K562 (cell line): Measurements from ENCODE around the gene LNX2. TPM values are rescaled to one million over a fixed set of nuclear protein-coding genes. Genes with fewer than 3 reads are reported as not detected.

Experiments
- ATAC-seq: fragments of 200-7000 bp; cut with Tn5 transposase; 3 replicates; pipeline ENCODE4 v1.9.1; 2020; ENCODE audit warnings: moderate library complexity
- BruUV-seq: library from RNA; stranded (reverse); fragments of 400-500 nt; replicated peaks from 2 replicates; lab custom pipeline; 2021; lab: Mats Ljungman, UMichigan
- CTCF ChIA-PET: fragments of 300-600 bp; formaldehyde crosslinking; extraction: SDS; loops from one replicate; lab custom pipeline; 2021; ENCODE audit warnings: low intra/inter-chr PET ratio; lab: Yijun Ruan, JAX
- POLR2A ChIA-PET: fragments of 300-600, 350-650 bp; sonication (Branson Sonifier 250); formaldehyde crosslinking; extraction: SDS; loops from one replicate; lab custom pipeline; 2021; ENCODE audit warnings: antibody characterized with exemption, inconsistent platforms; lab: Yijun Ruan, JAX
- DNase-seq, 4 experiments: peaks; one replicate each; pipeline versions ENCODE4 v3.0.0 to v3.0.0-alpha.2; 2011 to 2018; ENCODE audit warnings: low spot score in 3 of 4, mixed read lengths in 3 of 4; ENCODE audit errors: extremely low read depth in 1 of 4
- FAIRE-seq: peaks from 2 replicates; lab custom pipeline; 2011; peaks lifted over from hg19 to GRCh38; lab: Jason Lieb, UNC
- H2AFZ ChIP-seq: 2 replicates; pipeline ENCODE4 v1.6.0; 2011; ENCODE audit warnings: low read depth, low read length, control low read depth, inconsistent platforms
- H3K27ac ChIP-seq: fragments of 200-600 bp; 3 replicates; pipeline ENCODE4 v1.8.0; 2011; ENCODE audit warnings: low read depth, mild to moderate bottlenecking, control low read depth, inconsistent platforms, low read length, moderate library complexity, mixed read lengths; ENCODE audit errors: extremely low read depth
- H3K27me3 ChIP-seq, 2 experiments: fragments of 300-600 bp in 1 of 2; 2 replicates in 1 of 2; 3 replicates in 1 of 2; pipeline versions ENCODE4 v1.6.0 to v1.8.0; 2011; ENCODE audit warnings: inconsistent platforms in 2 of 2, low read length in 2 of 2, mild to moderate bottlenecking in 1 of 2, mixed read lengths in 1 of 2, moderate library complexity in 1 of 2; ENCODE audit not compliant: control insufficient read depth in 2 of 2, insufficient read depth in 2 of 2
- H3K36me3 ChIP-seq: fragments of 300-600 bp; 3 replicates; pipeline ENCODE4 v1.8.0; 2011; ENCODE audit warnings: mild to moderate bottlenecking, low read length, inconsistent platforms; ENCODE audit not compliant: control insufficient read depth, insufficient read depth
- H3K4me1 ChIP-seq, 2 experiments: fragments of 200-600 bp in 1 of 2; replicated peaks in 1 of 2; 2 replicates in 1 of 2; 3 replicates in 1 of 2; pipeline versions ENCODE4 v1.5.1 to v1.8.0; 2011; ENCODE audit warnings: inconsistent platforms in 2 of 2, low read length in 2 of 2, mild to moderate bottlenecking in 1 of 2, mixed read lengths in 1 of 2, moderate library complexity in 1 of 2; ENCODE audit not compliant: control insufficient read depth in 2 of 2, insufficient read depth in 2 of 2
- H3K4me2 ChIP-seq: 2 replicates; pipeline ENCODE4 v1.6.1; 2011; ENCODE audit warnings: low read length, control low read depth, inconsistent platforms, mixed read lengths; ENCODE audit not compliant: insufficient read depth
- H3K4me3 ChIP-seq: fragments of 200-600 bp; sonication (generic), shearing (Covaris generic); 2 replicates; pipeline ENCODE4 v1.5.1; 2016; ENCODE audit warnings: control low read depth, inconsistent platforms
- H3K79me2 ChIP-seq: fragments of 200-600 bp; 3 replicates; pipeline ENCODE4 v1.8.0; 2011; ENCODE audit warnings: low read length, inconsistent platforms; ENCODE audit not compliant: control insufficient read depth, insufficient read depth
- H3K9ac ChIP-seq, 2 experiments: 2 replicates each; pipeline versions ENCODE4 v1.6.0 to v1.6.1; 2011; ENCODE audit warnings: low read depth in 2 of 2, low read length in 2 of 2, control low read depth in 1 of 2, inconsistent platforms in 1 of 2, mild to moderate bottlenecking in 1 of 2, mixed read lengths in 1 of 2; ENCODE audit not compliant: insufficient read depth in 1 of 2
- H3K9me1 ChIP-seq: one replicate; pipeline ENCODE4 v1.6.0; 2011; ENCODE audit warnings: inconsistent platforms, mild to moderate bottlenecking, low read length, moderate library complexity; ENCODE audit not compliant: control insufficient read depth, insufficient read depth
- H3K9me3 ChIP-seq: replicated peaks from 2 replicates; pipeline ENCODE4 v1.5.1; 2011; ENCODE audit warnings: low read depth, low read length, inconsistent platforms; ENCODE audit not compliant: control insufficient read depth, insufficient read depth
- H4K20me1 ChIP-seq: replicated peaks from 2 replicates; pipeline ENCODE4 v1.6.1; 2011; ENCODE audit warnings: low read length, inconsistent platforms, mixed read lengths; ENCODE audit not compliant: control insufficient read depth, insufficient read depth
- BCOR ChIP-seq: fragments of 450-650 bp; IDR thresholded peaks from 2 replicates; pipeline ENCODE4 v1.6.1; 2016
- CHD2 ChIP-seq: IDR thresholded peaks from 2 replicates; pipeline ENCODE4 v1.6.1; 2011; ENCODE audit warnings: low read depth, low read length
- FOXA3 ChIP-seq, 2 experiments: fragments of 450-650 bp in 1 of 2; sonication (generic) in 1 of 2; formaldehyde crosslinking; IDR thresholded peaks in 1 of 2; conservative IDR thresholded peaks in 1 of 2; 2 replicates each; pipeline versions ENCODE4 v1.4.0 to v1.8.0; 2020 to 2022; ENCODE audit warnings: mild to moderate bottlenecking in 2 of 2, missing genetic modification reagents in 1 of 2
- HOMEZ ChIP-seq: fragments of 250-450 bp; sonication (Bioruptor Pico); IDR thresholded peaks from 2 replicates; pipeline ENCODE4 v1.4.0; 2020; ENCODE audit warnings: mild to moderate bottlenecking, moderate library complexity
- NCOR1 ChIP-seq: fragments of 450-650 bp; IDR thresholded peaks from 2 replicates; pipeline ENCODE4 v1.6.1; 2016; ENCODE audit warnings: mild to moderate bottlenecking, moderate library complexity
- PYGO2 ChIP-seq: fragments of 450-650 bp; IDR thresholded peaks from 2 replicates; pipeline ENCODE4 v1.6.1; 2016; ENCODE audit warnings: mild to moderate bottlenecking, missing genetic modification characterization, moderate library complexity, missing compliant biosample characterization
- SMAD2 ChIP-seq: fragments of 150-350 bp; IDR thresholded peaks from 2 replicates; pipeline ENCODE4 v1.6.1; 2014; ENCODE audit warnings: low read depth, mild to moderate bottlenecking, low read length
- SRSF1 ChIP-seq: fragments of 200-400 bp; formaldehyde crosslinking; IDR thresholded peaks from 2 replicates; pipeline ENCODE4 v1.6.1; 2017; ENCODE audit warnings: mild to moderate bottlenecking, low read depth, low read length, moderate library complexity
- TAF7 ChIP-seq: fragments of 450-650 bp; IDR thresholded peaks from 2 replicates; pipeline ENCODE4 v1.6.1; 2016; ENCODE audit warnings: missing genetic modification characterization, missing compliant biosample characterization
- XRCC3 ChIP-seq: fragments of 450-650 bp; IDR thresholded peaks from 2 replicates; pipeline ENCODE4 v1.6.1; 2017; ENCODE audit warnings: mild to moderate bottlenecking, moderate library complexity
- ZNF830 ChIP-seq: fragments of 250-450 bp; sonication (Bioruptor Pico); IDR thresholded peaks from 2 replicates; pipeline ENCODE4 v1.5.0; 2021; ENCODE audit warnings: mild to moderate bottlenecking
- WGBS: fragments of 100-300 bp; shearing (Covaris generic); methylation state at CpG from one replicate; pipeline ENCODE4 v1.1.6; 2016; ENCODE audit warnings: low coverage, mixed read lengths; ENCODE audit not compliant: insufficient coverage; ENCODE audit errors: missing lambda C conversion rate; 5-methylcytosine and 5-hydroxymethylcytosine counted together
- in situ Hi-C: fragments of 300-500 bp; cut with MboI; formaldehyde crosslinking; loops from 4 replicates; pipeline ENCODE4 v1.15.0; 2018; ENCODE audit warnings: inconsistent platforms, mixed read lengths
- intact Hi-C: fragments of 100-400 bp; cut with micrococcal nuclease; formaldehyde crosslinking; loops from 2 replicates; pipeline ENCODE4 v1.14.2; 2022
- polyA plus RNA-seq, 8 experiments: library from polyadenylated mRNA; depleted of rRNA in 4 of 8; stranded (reverse) in 5 of 8; unstranded in 3 of 8; fragments of >200 nt; fragmentation: Nextera tagmentation in 2 of 8; fragmentation: Illumina TruSeq in 1 of 8; extraction: Ambion mirVana in 2 of 8; extraction: Trizol in 1 of 8; gene quantifications; 2 replicates each; pipeline versions ENCODE4 v1.2.1 to v1.2.3, GENCODE V29; 2011 to 2014; ENCODE audit warnings: inconsistent platforms in 1 of 8, missing spikeins in 1 of 8
- total RNA-seq, 7 experiments: library from RNA; depleted of rRNA in 6 of 7; stranded (reverse); fragments of >200 nt in 6 of 7; fragmentation: Illumina TruSeq in 2 of 7; extraction: Trizol in 2 of 7; gene quantifications; 2 replicates each; pipeline versions ENCODE4 v1.2.1 to v1.2.3, GENCODE V29; 2011 to 2021; ENCODE audit warnings: low replicate concordance in 1 of 7

LNX2 gene
- total and polyA plus RNA-seq, 9 of the 15 experiments (the other 6 are each of a cell fraction or from before 2014, with no cell fraction given) = 1.5 to 5.5 (median 4.0) TPM

DNA sequence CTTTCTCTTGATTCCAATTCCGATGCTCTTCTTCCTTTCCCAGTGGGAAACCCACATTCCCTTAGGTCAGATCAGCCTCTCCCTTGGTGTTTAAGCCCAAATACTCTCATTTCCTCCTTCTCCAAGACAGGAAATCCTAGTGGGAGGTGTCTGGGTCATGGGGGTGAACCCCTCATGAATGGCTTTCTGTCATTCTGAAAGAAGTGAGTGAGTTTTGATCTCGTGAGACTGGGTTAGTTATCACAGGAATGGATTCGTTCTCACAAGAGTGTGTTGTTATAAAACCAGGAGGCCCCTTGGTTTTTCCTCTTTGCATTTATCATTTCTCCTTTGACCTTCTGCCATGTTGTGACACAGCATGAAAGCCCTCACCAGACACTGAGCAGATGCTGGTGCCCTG, 93.8 kb downstream of the LNX2 start (continued):
- TF ChIP-seq PYGO2 (tag) (no peak), SRSF1 (no peak), BCOR (no peak), HOMEZ (CRISPR knock-in tag) (no peak), ZNF830 (no peak), SMAD2 (no peak)

GRCh38 chr13:27524981-27525975, 95.1 kb downstream of the LNX2 start:
- H2AFZ ChIP-seq = no peak overlapping the region
- no peaks in the 10 kb centered on the region for H3K79me2 ChIP-seq
- no peaks in the 10 kb centered on the region for H3K9me3 ChIP-seq
- ChIA-PET POLR2A (interaction anchor here (0.6 to 0.8 kb wide), 2 partner anchors 9 to 161 kb away, joined by 3 read pairs; no protein-coding TSS in a partner anchor), CTCF (no interaction called here)
- H3K36me3 ChIP-seq = no peaks in the 10 kb centered on the region
- no peak overlapping the region for H3K4me2 ChIP-seq
- H4K20me1 ChIP-seq = no peaks in the 10 kb centered on the region
- H3K9me1 ChIP-seq = no peaks in the 10 kb centered on the region
- no peak overlapping the region for H3K9ac ChIP-seq
- no peak for FAIRE-seq
- WGBS = 2% methylated on average over 14 of the region's 14 CpGs
- no peaks in the 10 kb centered on the region for H3K4me1 ChIP-seq
- no peak for DNase-seq
- in situ Hi-C loops = loop anchor here (25.0 kb wide), 1 partner anchor 437 kb away; the partner anchor contains the start of gene CDX2
- no TSS peak for BruUV-seq
- no peak overlapping the region for H3K27ac ChIP-seq
- H3K4me3 ChIP-seq = no peak overlapping the region
- intact Hi-C loops = no loop called here
- no peak for ATAC-seq
- H3K27me3 ChIP-seq = peaks cover 0 to 8% of the 10 kb centered on the region in 2 experiments; a peak in 2 of 5 replicates
- TF ChIP-seq CHD2 (no peak), NCOR1 (no peak), FOXA3 (CRISPR knock-in tag; conservative IDR thresholded peaks at IDR 0.05 in 1 of 2, IDR thresholded peaks at IDR 0.05 in 1 of 2) (no peak), XRCC3 (no peak), TAF7 (no peak)
